Hepatocyte (in vitro differentiated cells): ENCODE results near the gene CNIH3. TPM values are rescaled to one million over a fixed set of nuclear protein-coding genes. Genes with fewer than 3 reads are reported as not detected.

Experiments used
- DNase-seq: peaks from one replicate; pipeline ENCODE4 v3.0.0-alpha.2; 2016; ENCODE audit warnings: low spot score
- H2AFZ ChIP-seq: fragments of 200-600 bp; sonication (generic); 2 replicates; pipeline ENCODE4 v1.6.0; 2016; ENCODE audit warnings: antibody characterized with exemption, mild to moderate bottlenecking
- H3K27ac ChIP-seq: fragments of 200-600 bp; sonication (generic); 2 replicates; pipeline ENCODE4 v1.5.1; 2016; ENCODE audit warnings: mild to moderate bottlenecking
- H3K27me3 ChIP-seq: fragments of 200-600 bp; sonication (generic); 2 replicates; pipeline ENCODE4 v1.6.1; 2016
- H3K36me3 ChIP-seq: fragments of 200-600 bp; sonication (generic); replicated peaks from 2 replicates; pipeline ENCODE4 v1.5.1; 2016; ENCODE audit warnings: low read depth; ENCODE audit not compliant: insufficient read depth
- H3K4me1 ChIP-seq: fragments of 200-600 bp; sonication (generic); 2 replicates; pipeline ENCODE4 v1.5.1; 2016; ENCODE audit warnings: mild to moderate bottlenecking, moderate library complexity; ENCODE audit not compliant: insufficient read depth
- H3K4me2 ChIP-seq: fragments of 200-600 bp; sonication (generic); 2 replicates; pipeline ENCODE4 v1.6.0; 2016
- H3K4me3 ChIP-seq: fragments of 200-600 bp; sonication (generic); 2 replicates; pipeline ENCODE4 v1.5.1; 2016; ENCODE audit warnings: mild to moderate bottlenecking
- H3K79me2 ChIP-seq: fragments of 200-600 bp; sonication (generic); 2 replicates; pipeline ENCODE4 v1.6.0; 2017; ENCODE audit warnings: mild to moderate bottlenecking
- H3K9me2 ChIP-seq: fragments of 200-600 bp; sonication (generic); replicated peaks from 2 replicates; pipeline ENCODE4 v1.6.0; 2017; ENCODE audit warnings: mild to moderate bottlenecking; ENCODE audit not compliant: insufficient read depth
- H3K9me3 ChIP-seq: fragments of 200-600 bp; sonication (generic); 2 replicates; pipeline ENCODE4 v1.5.1; 2016; ENCODE audit warnings: low read depth, mild to moderate bottlenecking
- H4K20me1 ChIP-seq: fragments of 200-600 bp; sonication (generic); 2 replicates; pipeline ENCODE4 v1.6.0; 2016; ENCODE audit warnings: mild to moderate bottlenecking; ENCODE audit not compliant: insufficient read depth, poor library complexity, severe bottlenecking
- CTCF ChIP-seq: fragments of 200-600 bp; sonication (generic); IDR thresholded peaks from 2 replicates; pipeline ENCODE4 v1.5.1; 2016; ENCODE audit warnings: antibody characterized with exemption, mild to moderate bottlenecking; ENCODE audit not compliant: poor library complexity
- EZH2 ChIP-seq: fragments of 200-600 bp; sonication (generic); IDR thresholded peaks from 2 replicates; pipeline ENCODE4 v1.6.1; 2016; ENCODE audit warnings: antibody characterized with exemption, mild to moderate bottlenecking, borderline replicate concordance
- EZH2phosphoT487 ChIP-seq: fragments of 200-600 bp; sonication (generic); IDR thresholded peaks from one replicate; pipeline ENCODE4 v1.6.1; 2018; ENCODE audit warnings: antibody characterized with exemption, mild to moderate bottlenecking, low read depth, moderate library complexity; ENCODE audit not compliant: unreplicated experiment, severe bottlenecking
- WGBS: methylation state at CpG from one replicate; pipeline ENCODE4 v1.1.6; 2016; ENCODE audit warnings: low lambda C conversion rate; ENCODE audit errors: missing lambda C conversion rate; 5-methylcytosine and 5-hydroxymethylcytosine counted together
- polyA plus RNA-seq: library from polyadenylated mRNA; unstranded; fragments of >200 nt; fragmentation: Nextera tagmentation; extraction: Ambion mirVana; gene quantifications from 2 replicates; pipeline ENCODE4 v1.2.1, GENCODE V29; 2016
- total RNA-seq: library from RNA; depleted of rRNA; stranded (reverse); fragments of >200 nt; gene quantifications from 2 replicates; pipeline ENCODE4 v1.2.3, GENCODE V29; 2014

CNIH3 gene
- total and polyA plus RNA-seq, 2 experiments from 2014 or later = 2.8 to 3.5 TPM

DNA sequence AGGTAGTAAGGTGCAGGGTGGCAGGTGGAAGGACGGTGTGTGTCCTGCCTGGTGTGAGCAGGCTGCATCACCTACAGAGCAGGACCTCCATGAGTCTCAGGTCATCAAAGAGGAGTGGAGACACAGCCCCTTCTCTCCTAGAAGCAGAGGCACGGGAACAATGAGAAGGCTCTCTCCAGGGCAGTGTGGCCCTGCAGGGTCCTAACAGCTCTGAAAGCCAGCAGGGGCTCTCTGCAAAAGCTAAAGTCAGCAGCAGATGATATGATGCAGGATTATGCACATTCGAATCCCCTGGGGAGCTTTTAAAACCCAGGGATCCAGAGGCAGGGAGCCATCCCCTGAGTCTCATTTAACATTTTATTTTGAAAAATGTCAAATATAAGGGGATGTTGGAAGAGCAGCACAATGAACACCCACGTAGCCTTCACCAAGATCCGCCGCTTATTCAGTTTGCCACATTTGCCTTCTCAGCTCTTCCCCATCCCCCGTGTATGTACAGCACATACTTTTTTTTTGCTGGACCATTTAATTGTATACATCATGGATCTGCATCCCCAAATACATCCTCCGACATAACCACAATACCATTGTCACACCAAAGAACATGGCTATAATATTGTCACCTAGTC, 88.1 kb downstream of the CNIH3 start:
- no peaks in the 10 kb centered on the region for H3K27me3 ChIP-seq
- H2AFZ ChIP-seq = no peak overlapping the region
- H3K4me1 ChIP-seq = no peaks in the 10 kb centered on the region
- TF ChIP-seq CTCF (no peak), EZH2phosphoT487 (no peak), EZH2 (no peak)
- no peak for DNase-seq
- H3K27ac ChIP-seq = no peak overlapping the region
- no peak overlapping the region for H3K4me2 ChIP-seq
- H3K36me3 ChIP-seq = no peaks in the 10 kb centered on the region
- no peaks in the 10 kb centered on the region for H3K9me2 ChIP-seq
- H3K79me2 ChIP-seq = no peaks in the 10 kb centered on the region
- no peaks in the 10 kb centered on the region for H4K20me1 ChIP-seq
- H3K4me3 ChIP-seq = no peak overlapping the region
- WGBS = 80% methylated on average over 8 of the region's 8 CpGs
- no peaks in the 10 kb centered on the region for H3K9me3 ChIP-seq

DNA sequence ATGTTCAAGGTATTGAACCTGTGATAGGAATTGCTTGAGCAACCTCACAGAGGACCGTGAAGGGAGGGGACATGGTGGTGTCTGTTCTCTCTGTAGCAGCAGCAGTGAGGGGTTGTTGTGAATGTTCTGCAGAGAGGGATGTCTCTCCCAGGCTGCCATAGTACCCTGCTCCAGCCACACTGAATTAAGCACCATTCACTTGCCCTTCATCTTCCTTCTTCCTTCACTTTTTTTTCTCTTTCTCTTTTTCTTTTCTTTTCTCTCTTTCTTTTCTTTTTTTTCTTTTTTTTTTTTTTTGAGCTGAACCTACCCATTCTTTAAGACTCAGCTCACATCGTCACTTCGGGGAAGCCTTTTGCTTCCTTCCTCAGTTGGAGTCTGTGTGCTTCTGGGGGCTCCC, 89.5 kb downstream of the CNIH3 start:
- H3K4me3 ChIP-seq = no peak overlapping the region
- no peak for TF ChIP-seq EZH2phosphoT487
- TF ChIP-seq EZH2 = no peak
- no peak for TF ChIP-seq CTCF
- no peaks in the 10 kb centered on the region for H3K79me2 ChIP-seq
- H3K4me1 ChIP-seq = no peaks in the 10 kb centered on the region
- no peaks in the 10 kb centered on the region for H3K36me3 ChIP-seq
- no peaks in the 10 kb centered on the region for H3K27me3 ChIP-seq
- no peak overlapping the region for H3K4me2 ChIP-seq
- H4K20me1 ChIP-seq = no peaks in the 10 kb centered on the region
- no peaks in the 10 kb centered on the region for H3K9me3 ChIP-seq
- no peak overlapping the region for H2AFZ ChIP-seq
- H3K9me2 ChIP-seq = no peaks in the 10 kb centered on the region
- DNase-seq = no peak
- no peak overlapping the region for H3K27ac ChIP-seq
- 64% methylated on average over 3 of the region's 3 CpGs for WGBS

- Histone ChIP-seq H3K4me1 (peaks cover 6% of the 10 kb centered on the region), H3K9me3 (no peaks in the 10 kb centered on the region), H4K20me1 (no peaks in the 10 kb centered on the region), H3K4me2 (no peak overlapping the region), H3K79me2 (no peaks in the 10 kb centered on the region), H3K36me3 (no peaks in the 10 kb centered on the region), H3K9me2 (no peaks in the 10 kb centered on the region), H3K4me3 (no peak overlapping the region), H3K27ac (no peak overlapping the region), H3K27me3 (no peaks in the 10 kb centered on the region), H2AFZ (no peak overlapping the region)
- TF ChIP-seq EZH2 = no peak
- no peak for TF ChIP-seq EZH2phosphoT487
- no peak for TF ChIP-seq CTCF
- DNase-seq = peak; percentile 21
- WGBS = 85% methylated on average over 7 of the region's 7 CpGs
Measured at GRCh38 chr1:224707843-224708725, 92.0 kb downstream of the CNIH3 start.
